Panc1 (cell line): ENCODE measurements around the gene GRIN2A. TPM values are rescaled to one million over a fixed set of nuclear protein-coding genes. Genes with fewer than 3 reads are reported as not detected.

Source experiments
- ATAC-seq: fragments of 200-7000 bp; cut with Tn5 transposase; 2 replicates; pipeline ENCODE4 v1.9.1; 2020; ENCODE audit warnings: mild to moderate bottlenecking, moderate library complexity
- BruUV-seq: library from RNA; stranded (reverse); fragments of 400-500 nt; replicated peaks from 2 replicates; lab custom pipeline; 2021; lab: Mats Ljungman, UMichigan
- CTCF ChIA-PET: fragments of 300-600 bp; sonication (Branson Sonifier 250); formaldehyde crosslinking; loops from one replicate; lab custom pipeline; 2022; ENCODE audit warnings: antibody characterized with exemption; lab: Charles Lee
- POLR2A ChIA-PET: fragments of 300-600 bp; sonication (Branson Sonifier 250); formaldehyde crosslinking; loops from one replicate; lab custom pipeline; 2022; ENCODE audit warnings: antibody characterized with exemption; lab: Charles Lee
- DNase-seq: peaks from one replicate; pipeline ENCODE4 v3.0.0-alpha.2; 2010; ENCODE audit warnings: low read depth, low spot score
- H3K27ac ChIP-seq: 2 replicates; pipeline ENCODE4 v1.5.1; 2011; ENCODE audit warnings: mild to moderate bottlenecking, low read length, inconsistent platforms
- H3K27me3 ChIP-seq: fragments of 200-500 bp; sonication (Bioruptor generic); 2 replicates; pipeline ENCODE4 v1.6.0; 2014; ENCODE audit warnings: low read length, inconsistent platforms; ENCODE audit not compliant: control insufficient read depth, insufficient read depth
- H3K36me3 ChIP-seq: fragments of 200-500 bp; sonication (Bioruptor generic); 2 replicates; pipeline ENCODE4 v1.5.1; 2014; ENCODE audit warnings: inconsistent platforms, mild to moderate bottlenecking, low read length, moderate library complexity; ENCODE audit not compliant: control insufficient read depth, insufficient read depth
- H3K4me1 ChIP-seq: 2 replicates; pipeline ENCODE4 v1.5.1; 2011; ENCODE audit warnings: inconsistent platforms, mild to moderate bottlenecking, low read length, moderate library complexity; ENCODE audit not compliant: control insufficient read depth, insufficient read depth
- H3K4me3 ChIP-seq, 2 experiments: 2 replicates each; pipeline ENCODE4 v1.5.1; 2011 to 2012; ENCODE audit warnings: low read depth in 2 of 2, low read length in 2 of 2, mild to moderate bottlenecking in 2 of 2, inconsistent platforms in 1 of 2, moderate library complexity in 1 of 2
- H3K9me3 ChIP-seq: fragments of 200-500 bp; sonication (Bioruptor generic); 2 replicates; pipeline ENCODE4 v1.5.1; 2014; ENCODE audit warnings: low read depth, mild to moderate bottlenecking, inconsistent platforms, low read length, moderate library complexity; ENCODE audit not compliant: control insufficient read depth, insufficient read depth
- POLR2AphosphoS5 ChIP-seq: IDR thresholded peaks from 2 replicates; pipeline ENCODE4 v1.6.1; 2012; ENCODE audit warnings: mild to moderate bottlenecking, low read depth, low read length, moderate library complexity
- REST ChIP-seq, 2 experiments: IDR thresholded peaks; 2 replicates each; pipeline ENCODE4 v1.6.1; 2011 to 2012; ENCODE audit warnings: low read depth in 2 of 2, control low read depth in 1 of 2, low read length in 1 of 2, mild to moderate bottlenecking in 1 of 2, moderate library complexity in 1 of 2; ENCODE audit not compliant: insufficient read depth in 1 of 2
- SIN3A ChIP-seq: IDR thresholded peaks from 2 replicates; pipeline ENCODE4 v1.6.1; 2012; ENCODE audit warnings: low read depth, mild to moderate bottlenecking, low read length, moderate library complexity, borderline replicate concordance; ENCODE audit not compliant: insufficient read depth
- TCF7L2 ChIP-seq: IDR thresholded peaks from 2 replicates; pipeline ENCODE4 v1.6.1; 2011; ENCODE audit warnings: mild to moderate bottlenecking, low read depth, low read length, inconsistent platforms
- in situ Hi-C: cut with HindIII; loops from 2 replicates; pipeline ENCODE4 v1.10.0; 2016; ENCODE audit warnings: low sequenced_read_pairs, low pct_unique_long_range_greater_than_20kb
- intact Hi-C: fragments of 100-400 bp; cut with micrococcal nuclease; formaldehyde crosslinking; loops from one replicate; pipeline ENCODE4 v1.10.0; 2022; ENCODE audit not compliant: unreplicated experiment
- total RNA-seq: library from RNA; stranded (reverse); gene quantifications from one replicate; pipeline ENCODE4 v1.2.1, GENCODE V29; 2021; ENCODE audit not compliant: unreplicated experiment
- TF ChIP-seq, protein P1 (sequence below): fragments of 450-650 bp; IDR thresholded peaks from 2 replicates; pipeline ENCODE4 v1.5.1; 2017; ENCODE audit warnings: mild to moderate bottlenecking

GRIN2A gene
- total RNA-seq, 1 experiment from 2014 or later = 12.3 TPM

DNA sequence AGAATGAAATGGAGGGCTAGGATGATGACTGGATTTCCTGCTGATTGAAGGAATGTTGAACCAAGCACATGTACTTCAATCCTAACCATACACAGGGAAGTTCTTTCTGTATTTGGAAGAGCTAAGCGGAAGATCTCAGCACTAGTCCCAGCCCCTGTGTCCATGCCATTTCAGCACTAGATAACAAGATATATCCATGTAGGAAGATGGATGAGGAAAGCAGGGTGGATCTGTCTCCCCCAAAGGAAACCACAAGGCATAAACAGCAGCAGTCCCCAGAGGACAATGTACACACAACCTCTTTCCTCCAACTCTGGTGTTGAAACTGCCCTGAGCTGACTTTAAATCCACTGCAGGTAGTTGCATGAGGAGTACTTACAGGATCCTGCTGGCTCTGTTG is 75.1 kb downstream of the GRIN2A start:
- BruUV-seq = no TSS peak
- CTCF ChIA-PET = no interaction called here
- no peaks in the 10 kb centered on the region for H3K27me3 ChIP-seq
- POLR2A ChIA-PET = no interaction called here
- ATAC-seq = no peak
- H3K4me1 ChIP-seq = no peaks in the 10 kb centered on the region; the same call in 1 of the 2 replicates
- TF ChIP-seq SIN3A = no peak
- TF ChIP-seq REST (IDR thresholded peaks at IDR 0.05; ENCODE audit: insufficient read depth in 1 of 2, low read depth in 2 of 2, low read length in 1 of 2) = no peak
- no peak for TF ChIP-seq POLR2AphosphoS5
- TF ChIP-seq TCF7L2 = no peak
- TF ChIP-seq, protein P1, sequence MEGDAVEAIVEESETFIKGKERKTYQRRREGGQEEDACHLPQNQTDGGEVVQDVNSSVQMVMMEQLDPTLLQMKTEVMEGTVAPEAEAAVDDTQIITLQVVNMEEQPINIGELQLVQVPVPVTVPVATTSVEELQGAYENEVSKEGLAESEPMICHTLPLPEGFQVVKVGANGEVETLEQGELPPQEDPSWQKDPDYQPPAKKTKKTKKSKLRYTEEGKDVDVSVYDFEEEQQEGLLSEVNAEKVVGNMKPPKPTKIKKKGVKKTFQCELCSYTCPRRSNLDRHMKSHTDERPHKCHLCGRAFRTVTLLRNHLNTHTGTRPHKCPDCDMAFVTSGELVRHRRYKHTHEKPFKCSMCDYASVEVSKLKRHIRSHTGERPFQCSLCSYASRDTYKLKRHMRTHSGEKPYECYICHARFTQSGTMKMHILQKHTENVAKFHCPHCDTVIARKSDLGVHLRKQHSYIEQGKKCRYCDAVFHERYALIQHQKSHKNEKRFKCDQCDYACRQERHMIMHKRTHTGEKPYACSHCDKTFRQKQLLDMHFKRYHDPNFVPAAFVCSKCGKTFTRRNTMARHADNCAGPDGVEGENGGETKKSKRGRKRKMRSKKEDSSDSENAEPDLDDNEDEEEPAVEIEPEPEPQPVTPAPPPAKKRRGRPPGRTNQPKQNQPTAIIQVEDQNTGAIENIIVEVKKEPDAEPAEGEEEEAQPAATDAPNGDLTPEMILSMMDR = no peak
- no peaks in the 10 kb centered on the region for H3K9me3 ChIP-seq
- in situ Hi-C loops = no loop called here
- H3K36me3 ChIP-seq = no peaks in the 10 kb centered on the region
- intact Hi-C loops = no loop called here
- no peak for DNase-seq
- no peak overlapping the region; the same call in 1 of the 2 replicates for H3K27ac ChIP-seq
- H3K4me3 ChIP-seq = no peak overlapping the region

DNA sequence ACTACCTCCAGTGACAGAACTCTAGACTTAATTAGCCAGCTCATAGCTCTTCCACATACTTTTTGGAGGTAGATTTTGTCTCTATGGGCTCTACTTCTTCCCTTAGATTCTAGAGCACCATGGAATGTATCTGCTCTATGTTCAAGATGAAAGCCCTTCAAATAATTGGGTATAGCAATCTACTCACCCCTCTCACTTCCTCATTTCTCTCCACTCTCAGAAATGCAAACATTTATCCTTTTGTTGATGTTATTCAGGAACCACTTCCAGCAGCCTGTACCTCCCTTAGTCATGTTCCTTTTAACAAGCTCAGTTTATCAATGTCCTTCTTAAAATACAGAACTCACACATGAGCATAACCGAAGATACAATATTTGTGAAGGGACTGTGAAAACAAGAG is 78.5 kb downstream of the GRIN2A start:
- no peak for ATAC-seq
- ChIA-PET CTCF (no interaction called here), POLR2A (no interaction called here)
- no peaks in the 10 kb centered on the region; the same call in 1 of the 2 replicates for H3K4me1 ChIP-seq
- H3K27me3 ChIP-seq = no peaks in the 10 kb centered on the region
- no TSS peak for BruUV-seq
- H3K9me3 ChIP-seq = peaks cover 2% of the 10 kb centered on the region; the same call in 1 of the 2 replicates
- no peak for DNase-seq
- TF ChIP-seq REST (IDR thresholded peaks at IDR 0.05; ENCODE audit: insufficient read depth in 1 of 2, low read depth in 2 of 2, low read length in 1 of 2) = no peak
- TF ChIP-seq, protein P1 = no peak
- H3K27ac ChIP-seq = no peak overlapping the region
- H3K36me3 ChIP-seq = no peaks in the 10 kb centered on the region
- intact Hi-C loops (no loop called here), in situ Hi-C loops (no loop called here)
- no peak overlapping the region for H3K4me3 ChIP-seq
